WTC11 (cell line): Measurements from ENCODE around the gene ADCY5. TPM values are rescaled to one million over a fixed set of nuclear protein-coding genes. Genes with fewer than 3 reads are reported as not detected.

ENCODE experiments used
- ATAC-seq: fragments of 200-7000 bp; cut with Tn5 transposase; 2 replicates; pipeline ENCODE4 v1.10.0; 2021; ENCODE audit warnings: mild to moderate bottlenecking, moderate library complexity
- CTCF ChIA-PET: fragments of 300-600 bp; sonication (Branson Sonifier 250); formaldehyde crosslinking; loops from one replicate; lab custom pipeline; 2021; ENCODE audit warnings: antibody characterized with exemption; lab: Charles Lee
- POLR2A ChIA-PET: fragments of 350-600 bp; sonication (Branson Sonifier 250); formaldehyde crosslinking; loops from one replicate; lab custom pipeline; 2021; ENCODE audit warnings: antibody characterized with exemption; lab: Charles Lee
- DNase-seq: peaks from one replicate; pipeline ENCODE4 v3.0.0; 2021; ENCODE audit warnings: low spot score
- H3K27ac Mint-ChIP-seq: 2 replicates; pipeline ENCODE4 v1.8.0; 2021; ENCODE audit warnings: mixed read lengths
- H3K27me3 Mint-ChIP-seq: 2 replicates; pipeline ENCODE4 v1.8.0; 2021; ENCODE audit warnings: low read depth, mild to moderate bottlenecking, moderate library complexity, mixed read lengths
- H3K36me3 Mint-ChIP-seq: 2 replicates; pipeline ENCODE4 v1.8.0; 2021; ENCODE audit warnings: mixed read lengths
- H3K4me1 Mint-ChIP-seq: 2 replicates; pipeline ENCODE4 v1.8.0; 2022; ENCODE audit warnings: mixed read lengths
- H3K4me3 Mint-ChIP-seq: 2 replicates; pipeline ENCODE4 v1.8.0; 2021; ENCODE audit warnings: mild to moderate bottlenecking, moderate library complexity, mixed read lengths
- H3K9me3 Mint-ChIP-seq: 2 replicates; pipeline ENCODE4 v1.8.0; 2021; ENCODE audit warnings: mixed read lengths
- AFF4 ChIP-seq: sonication (generic); formaldehyde crosslinking; IDR thresholded peaks from 2 replicates; pipeline ENCODE4 v1.8.1; 2023; ENCODE audit warnings: mild to moderate bottlenecking, missing genetic modification reagents, borderline replicate concordance
- ARID4B ChIP-seq: sonication (generic); formaldehyde crosslinking; IDR thresholded peaks from 2 replicates; pipeline ENCODE4 v1.8.0; 2023; ENCODE audit warnings: missing genetic modification reagents, mild to moderate bottlenecking, borderline replicate concordance
- ATF1 ChIP-seq: sonication (generic); formaldehyde crosslinking; IDR thresholded peaks from 2 replicates; pipeline ENCODE4 v1.8.1; 2023; ENCODE audit warnings: mild to moderate bottlenecking, moderate library complexity, missing genetic modification reagents
- CREM ChIP-seq: sonication (generic); formaldehyde crosslinking; IDR thresholded peaks from 2 replicates; pipeline ENCODE4 v1.8.1; 2022; ENCODE audit warnings: mild to moderate bottlenecking, missing genetic modification reagents, moderate library complexity
- ERG ChIP-seq: fragments of 250-450 bp; sonication (Bioruptor Pico); IDR thresholded peaks from 2 replicates; pipeline ENCODE4 v1.8.0; 2021; ENCODE audit warnings: mild to moderate bottlenecking
- ESRRA ChIP-seq: sonication (generic); formaldehyde crosslinking; IDR thresholded peaks from 2 replicates; pipeline ENCODE4 v1.8.1; 2022; ENCODE audit warnings: mild to moderate bottlenecking, missing genetic modification reagents, borderline replicate concordance
- FOXP1 ChIP-seq: sonication (generic); formaldehyde crosslinking; IDR thresholded peaks from 2 replicates; pipeline ENCODE4 v1.8.0; 2022; ENCODE audit warnings: missing genetic modification reagents, mild to moderate bottlenecking, moderate library complexity, borderline replicate concordance
- FOXP4 ChIP-seq: sonication (generic); formaldehyde crosslinking; IDR thresholded peaks from 2 replicates; pipeline ENCODE4 v1.8.0; 2022; ENCODE audit warnings: mild to moderate bottlenecking, missing genetic modification reagents
- GABPB1 ChIP-seq: sonication (generic); formaldehyde crosslinking; IDR thresholded peaks from 2 replicates; pipeline ENCODE4 v1.8.1; 2023; ENCODE audit warnings: mild to moderate bottlenecking, missing genetic modification reagents
- MLX ChIP-seq: sonication (generic); formaldehyde crosslinking; IDR thresholded peaks from 2 replicates; pipeline ENCODE4 v1.8.1; 2023; ENCODE audit warnings: mild to moderate bottlenecking, missing genetic modification reagents, moderate library complexity
- MXD4 ChIP-seq: fragments of 250-450 bp; sonication (Bioruptor Pico); IDR thresholded peaks from 2 replicates; pipeline ENCODE4 v1.8.0; 2021; ENCODE audit warnings: mild to moderate bottlenecking, moderate library complexity, borderline replicate concordance
- NFYB ChIP-seq: sonication (generic); formaldehyde crosslinking; conservative IDR thresholded peaks from 2 replicates; pipeline ENCODE4 v1.8.0; 2022; ENCODE audit warnings: low read depth, missing genetic modification reagents
- OVOL2 ChIP-seq: fragments of 250-450 bp; sonication (Bioruptor Pico); IDR thresholded peaks from 2 replicates; pipeline ENCODE4 v1.9.0; 2021; ENCODE audit warnings: mild to moderate bottlenecking, borderline replicate concordance
- SMAD4 ChIP-seq: sonication (generic); formaldehyde crosslinking; IDR thresholded peaks from 2 replicates; pipeline ENCODE4 v1.8.0; 2022; ENCODE audit warnings: mild to moderate bottlenecking, missing genetic modification reagents
- TP53 ChIP-seq: sonication (generic); formaldehyde crosslinking; IDR thresholded peaks from 2 replicates; pipeline ENCODE4 v1.8.1; 2023; ENCODE audit warnings: mild to moderate bottlenecking, missing genetic modification reagents
- USF2 ChIP-seq: sonication (generic); formaldehyde crosslinking; IDR thresholded peaks from 2 replicates; pipeline ENCODE4 v1.8.1; 2023; ENCODE audit warnings: mild to moderate bottlenecking, missing genetic modification reagents, moderate library complexity
- ZMAT4 ChIP-seq: fragments of 250-450 bp; sonication (Bioruptor Pico); IDR thresholded peaks from 2 replicates; pipeline ENCODE4 v1.9.0; 2021; ENCODE audit warnings: mild to moderate bottlenecking
- total RNA-seq: library from RNA; stranded (reverse); gene quantifications from 3 replicates; pipeline ENCODE4 v1.2.3, GENCODE V29; 2021

The ADCY5 gene
- total RNA-seq, 1 experiment from 2014 or later, result 23.5 TPM

GRCh38 chr3:123399653-123400052, 49.2 kb downstream of the ADCY5 start:
- no peak for ATAC-seq
- Mint-ChIP-seq H3K9me3 (no peaks in the 10 kb centered on the region), H3K4me3 (no peak overlapping the region), H3K27me3 (peaks cover 31% of the 10 kb centered on the region), H3K36me3 (no peaks in the 10 kb centered on the region), H3K27ac (no peak overlapping the region), H3K4me1 (no peaks in the 10 kb centered on the region; the same call in 1 of the 2 replicates)
- DNase-seq, result no peak
- CTCF ChIA-PET, result interaction anchor here (0.8 to 1.7 kb wide), 2 partner anchors 9 to 92 kb away, joined by 6 to 8 read pairs; no protein-coding TSS in a partner anchor
- TF ChIP-seq SMAD4 (CRISPR knock-in tag), result no peak
- no peak for TF ChIP-seq OVOL2 (CRISPR knock-in tag)
- TF ChIP-seq GABPB1 (CRISPR knock-in tag), result no peak
- no peak for TF ChIP-seq FOXP4 (CRISPR knock-in tag)
- TF ChIP-seq MLX (CRISPR knock-in tag), result no peak
- TF ChIP-seq MXD4 (CRISPR knock-in tag), result no peak
- no peak for TF ChIP-seq FOXP1 (CRISPR knock-in tag)
- TF ChIP-seq USF2 (CRISPR knock-in tag), result no peak
- no peak for TF ChIP-seq CREM (CRISPR knock-in tag)
- TF ChIP-seq TP53 (CRISPR knock-in tag), result no peak
- no peak for TF ChIP-seq NFYB (CRISPR knock-in tag)
- TF ChIP-seq ESRRA (CRISPR knock-in tag), result no peak
- TF ChIP-seq ATF1, result no peak
- POLR2A ChIA-PET, result no interaction called here

GRCh38 chr3:123397921-123398785, 50.7 kb downstream of the ADCY5 start:
- POLR2A ChIA-PET, result no interaction called here

More at GRCh38 chr3:123397921-123398785, 50.7 kb downstream of the ADCY5 start:
- CTCF ChIA-PET, result interaction anchor here (0.6 to 1.8 kb wide), 6 partner anchors 11 to 91 kb away, joined by 3 to 7 read pairs (median 4); no protein-coding TSS in a partner anchor
- Mint-ChIP-seq H3K9me3 (no peaks in the 10 kb centered on the region), H3K4me1 (no peaks in the 10 kb centered on the region; the same call in 1 of the 2 replicates), H3K27me3 (peaks cover 19% of the 10 kb centered on the region), H3K4me3 (no peak overlapping the region), H3K27ac (no peak overlapping the region), H3K36me3 (no peaks in the 10 kb centered on the region)
- TF ChIP-seq AFF4 (no peak), ERG (CRISPR knock-in tag) (no peak), NFYB (CRISPR knock-in tag) (no peak), ARID4B (CRISPR knock-in tag) (no peak), ZMAT4 (CRISPR knock-in tag) (no peak)
- DNase-seq (no peak), ATAC-seq (no peak)
